ENCODE data around the gene CLMN.

GRCh38 chr14:95337041-95337595 lies 17.4 kb upstream of the CLMN start:
- no peak for TF ChIP-seq EZH2 (IDR thresholded peaks at IDR 0.05; ENCODE audit: borderline replicate concordance, low read depth, low read length, severe bottlenecking)
- no peak for TF ChIP-seq MYC (IDR thresholded peaks at IDR 0.05; ENCODE audit: low read depth, low read length)
